Measurements from ENCODE around the gene CFAP99. TPM values are rescaled to one million over a fixed set of nuclear protein-coding genes. Genes with fewer than 3 reads are reported as not detected.
A peak's percentile ranks its signal among the peaks of the same experiment; 100 is the strongest.
"Not testable (repeated sequence)": the region's sequence is repeated elsewhere in the genome, so short reads cannot be mapped to it uniquely, and the experiment has no call there.

Gene CFAP99
- total RNA-seq, 2 donors from 2014 or later = 0.46 to 0.73 TPM

- intact Hi-C loops (cut with DNase I, micrococcal nuclease) = no loop called here
- ATAC-seq = no peak
- no peak for DNase-seq
Observed at GRCh38 chr4:2451821-2452785, 33.3 kb downstream of the CFAP99 start.

GRCh38 chr4:2457481-2458295, 38.9 kb downstream of the CFAP99 start:
- intact Hi-C loops (cut with DNase I, micrococcal nuclease) = no loop called here
- ATAC-seq = peak; percentile 30
- DNase-seq = no peak

- ATAC-seq (no peak), DNase-seq (no peak)
- intact Hi-C loops (cut with DNase I, micrococcal nuclease) = no loop called here
Observed at GRCh38 chr4:2458546-2459491, 40.1 kb downstream of the CFAP99 start.

GRCh38 chr4:2459589-2460349, 41.0 kb downstream of the CFAP99 start:
- DNase-seq (no peak), ATAC-seq (no peak)
- intact Hi-C loops (cut with DNase I, micrococcal nuclease) = loop anchor here (5.0 to 10.0 kb wide), 2 partner anchors 195 to 242 kb away; partner anchors contain the start of gene MXD4 (in 1 of the 2)

- DNase-seq (no peak), ATAC-seq (no peak)
- intact Hi-C loops (cut with DNase I, micrococcal nuclease) = loop anchor here (5.0 to 10.0 kb wide), 2 partner anchors 197 to 244 kb away; partner anchors contain the start of gene MXD4 (in 1 of the 2)
Observed at GRCh38 chr4:2461246-2461960, 42.6 kb downstream of the CFAP99 start.

- peak; percentile 92 for ATAC-seq
Observed at GRCh38 chr4:2462218-2462991, 43.6 kb downstream of the CFAP99 start.

GRCh38 chr4:2462992-2463762, 44.4 kb downstream of the CFAP99 start:
- ATAC-seq (no peak), DNase-seq (no peak)
- intact Hi-C loops (cut with DNase I, micrococcal nuclease) = loop anchor here (5.0 to 10.0 kb wide), 2 partner anchors 198 to 246 kb away; partner anchors contain the start of gene MXD4 (in 1 of the 2)

More at GRCh38 chr4:2462218-2462991, 43.6 kb downstream of the CFAP99 start:
- intact Hi-C loops (cut with DNase I, micrococcal nuclease) = loop anchor here (5.0 to 10.0 kb wide), 2 partner anchors 198 to 245 kb away; partner anchors contain the start of gene MXD4 (in 1 of the 2)
- peak; percentile 49 to 70 for DNase-seq

GRCh38 chr4:2465032-2465431, 46.3 kb downstream of the CFAP99 start:
- no peak for DNase-seq
- intact Hi-C loops (cut with DNase I, micrococcal nuclease) = loop anchor here in 1 of 2 donors (10.0 kb wide), 1 partner anchor 200 kb away; the partner anchor contains the start of gene MXD4

GRCh38 chr4:2465544-2465943, 46.8 kb downstream of the CFAP99 start:
- ATAC-seq, DNase-seq: not testable (repeated sequence)
- intact Hi-C loops (cut with DNase I, micrococcal nuclease) = loop anchor here in 1 of 2 donors (10.0 kb wide), 1 partner anchor 201 kb away; the partner anchor contains the start of gene MXD4

More at GRCh38 chr4:2465032-2465431, 46.3 kb downstream of the CFAP99 start:
- ATAC-seq = no peak

GRCh38 chr4:2468456-2469191, 49.9 kb downstream of the CFAP99 start, which contains the start of gene RNF4:
RNF4 (plus strand) TSS chr4:2469106; CDS start chr4:2490494, 21,388 bp downstream.
- intact Hi-C loops (cut with DNase I, micrococcal nuclease) = loop anchor here in 1 of 2 donors (10.0 kb wide), 1 partner anchor 204 kb away; the partner anchor contains the start of gene MXD4
- DNase-seq (peak; percentile 98), ATAC-seq (peak; percentile 89)

GRCh38 chr4:2469192-2469984, 50.6 kb downstream of the CFAP99 start:
- peak; percentile 66 for ATAC-seq
- intact Hi-C loops (cut with DNase I, micrococcal nuclease) = loop anchor here in 1 of 2 donors (10.0 kb wide), 1 partner anchor 205 kb away; the partner anchor contains the start of gene MXD4
- DNase-seq = peak; percentile 62 to 77

GRCh38 chr4:2470791-2471190, 52.0 kb downstream of the CFAP99 start:
- ATAC-seq = no peak

GRCh38 chr4:2472187-2472586, 53.4 kb downstream of the CFAP99 start:
- intact Hi-C loops (cut with DNase I, micrococcal nuclease) = no loop called here
- DNase-seq (no peak), ATAC-seq (no peak)

More at GRCh38 chr4:2470791-2471190, 52.0 kb downstream of the CFAP99 start:
- DNase-seq = no peak
- intact Hi-C loops (cut with DNase I, micrococcal nuclease) = no loop called here

Data from left colon (tissue), 2 donors.